Activated CD4-positive, alpha-beta T cell treated with anti-CD3 and anti-CD28 coated beads for 1 hour (primary cell): ENCODE results near the gene FCRL4.
"Not testable (repeated sequence)": the region's sequence is repeated elsewhere in the genome, so short reads cannot be mapped to it uniquely, and the experiment has no call there.

Source experiments
- DNase-seq: peaks from one replicate; pipeline ENCODE4 v3.0.0-alpha.2; 2020

FCRL4 gene

DNA sequence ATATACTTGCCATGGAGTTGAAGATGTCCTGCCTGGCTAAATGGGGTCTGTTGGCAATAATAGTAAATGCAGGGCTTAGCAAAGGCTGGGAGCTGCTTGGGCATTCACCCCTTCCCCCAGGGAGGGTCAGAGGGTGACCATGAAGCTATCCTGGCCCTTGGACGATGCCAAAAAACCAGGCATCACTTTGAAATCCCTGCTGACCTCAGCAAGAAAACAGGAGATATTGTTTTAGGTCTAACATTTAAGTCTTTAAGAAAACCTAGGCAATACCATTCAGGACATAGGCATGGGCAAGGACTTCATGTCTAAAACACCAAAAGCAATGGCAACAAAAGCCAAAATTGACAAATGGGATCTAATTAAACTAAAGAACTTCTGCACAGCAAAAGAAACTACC, 49.8 kb downstream of the FCRL4 start:
- not testable (repeated sequence) for DNase-seq

DNA sequence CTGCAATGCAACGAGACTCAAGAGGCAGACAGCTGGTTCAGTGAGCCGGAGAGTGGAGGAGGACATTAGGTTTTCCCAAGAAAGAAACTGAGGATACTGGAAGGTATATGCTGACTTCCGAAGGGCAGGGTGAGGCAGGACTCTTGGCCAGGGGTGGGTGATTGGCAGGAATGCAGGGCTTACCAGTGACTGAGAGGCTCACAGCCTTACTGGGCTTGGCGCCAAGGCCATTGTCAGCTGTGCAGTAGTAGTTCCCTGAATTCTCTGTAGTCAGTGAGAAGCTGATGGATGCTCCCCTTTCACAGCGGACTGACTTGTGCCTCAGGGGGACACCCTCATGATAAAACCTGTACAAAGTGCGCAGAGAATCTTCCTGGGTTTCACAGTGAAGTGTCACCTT, 55.2 kb downstream of the FCRL4 start:
- DNase-seq, result no peak

DNA sequence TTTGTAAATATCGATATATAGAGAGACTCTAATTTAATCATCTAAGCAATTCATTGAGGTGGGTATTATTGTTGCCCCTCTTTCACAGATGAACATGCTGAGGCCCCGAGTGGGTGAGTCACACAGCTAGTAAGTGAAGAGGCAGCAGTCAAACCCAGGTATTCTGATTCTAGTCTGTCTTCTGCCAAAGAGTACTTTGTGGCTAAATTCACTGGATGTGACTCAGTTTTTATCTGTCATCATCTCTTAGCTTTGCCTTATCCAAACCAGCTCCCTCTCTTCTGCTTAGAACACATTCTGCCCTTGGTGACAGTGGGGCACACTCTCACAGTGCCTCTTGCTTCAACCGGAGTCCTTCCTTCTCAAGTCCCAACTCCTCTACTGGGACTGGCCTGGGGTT, 57.0 kb downstream of the FCRL4 start:
- no peak for DNase-seq

DNA sequence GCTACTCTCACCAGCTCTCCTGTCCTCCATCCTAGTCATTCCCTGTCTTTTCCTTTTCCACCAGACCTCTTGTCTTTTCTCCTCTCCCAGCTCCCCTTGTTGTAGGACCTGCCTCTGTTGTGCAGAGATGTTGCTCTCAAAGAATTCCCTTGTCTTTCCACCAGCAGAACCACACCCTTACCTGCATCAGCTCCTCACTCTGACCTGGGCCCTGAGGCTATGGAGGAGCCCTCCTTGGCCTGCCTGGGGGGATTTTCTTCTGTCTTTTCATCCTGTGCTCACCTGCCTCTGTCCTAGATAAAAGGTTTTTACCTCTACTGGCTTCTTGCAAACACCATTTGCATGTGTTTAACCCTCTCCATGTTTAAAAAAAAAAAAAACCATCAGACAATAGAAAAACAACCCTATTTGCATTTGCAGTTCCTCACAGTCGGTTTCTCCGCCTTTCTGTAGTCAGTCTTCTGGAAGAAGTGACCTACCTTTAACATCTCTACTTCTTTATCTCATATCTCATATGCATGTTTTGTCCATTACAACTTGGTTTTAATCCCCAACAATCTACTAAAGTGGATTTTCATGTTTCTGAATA, 57.6 kb downstream of the FCRL4 start:
- no peak for DNase-seq

GRCh38 chr1:157539568-157539967, 58.3 kb downstream of the FCRL4 start:
- no peak for DNase-seq

DNA sequence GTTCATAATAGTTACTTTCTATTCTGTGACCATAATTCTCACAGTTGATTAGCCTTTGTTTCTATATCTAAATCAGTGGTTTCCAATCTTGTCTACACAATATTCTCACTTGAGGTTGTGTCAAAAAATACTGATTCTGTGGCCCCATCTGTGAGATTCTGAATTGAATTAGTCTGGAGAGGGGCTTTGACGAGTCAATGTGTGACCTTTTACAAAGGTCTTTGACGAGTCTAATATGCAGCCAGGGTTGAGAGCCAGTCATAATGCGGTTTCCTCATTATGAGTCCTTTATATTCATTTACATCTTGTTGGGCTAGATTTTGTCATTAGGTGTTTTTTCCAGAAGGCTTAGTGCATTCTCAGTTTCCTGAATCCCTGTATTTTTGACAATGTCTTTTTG, 65.3 kb downstream of the FCRL4 start:
- DNase-seq, result no peak

GRCh38 chr1:157523774-157524493, 74.0 kb downstream of the FCRL4 start:
- no peak for DNase-seq
